Duodenal mucosa (tissue), 2 donors: ENCODE data around the gene STRIP2.

Experiments
- H3K27ac ChIP-seq: one replicate; pipeline ENCODE4 v1.7.0; 2013; ENCODE audit warnings: low read depth, low read length
- H3K27me3 ChIP-seq, 2 donors: one replicate each; pipeline ENCODE4 v1.7.0; 2013; ENCODE audit warnings: low read length in 2 of 2, control low read depth in 1 of 2; ENCODE audit not compliant: insufficient read depth in 2 of 2, control insufficient read depth in 1 of 2
- H3K36me3 ChIP-seq, 2 donors: one replicate each; pipeline ENCODE4 v1.7.0; 2013; ENCODE audit warnings: low read length in 2 of 2, control low read depth in 1 of 2; ENCODE audit not compliant: insufficient read depth in 2 of 2, control insufficient read depth in 1 of 2
- H3K4me1 ChIP-seq, 2 donors: one replicate each; pipeline ENCODE4 v1.7.0; 2013; ENCODE audit warnings: low read length in 2 of 2, control low read depth in 1 of 2; ENCODE audit not compliant: insufficient read depth in 2 of 2, control insufficient read depth in 1 of 2
- H3K4me3 ChIP-seq, 2 donors: one replicate each; pipeline ENCODE4 v1.7.0; 2013; ENCODE audit warnings: low read length in 2 of 2, low read depth in 1 of 2
- H3K9ac ChIP-seq, 2 donors: one replicate each; pipeline ENCODE4 v1.7.0; 2013; ENCODE audit warnings: low read length in 2 of 2, low read depth in 1 of 2
- H3K9me3 ChIP-seq, 2 donors: one replicate each; pipeline ENCODE4 v1.7.0; 2013; ENCODE audit warnings: low read length in 2 of 2, control low read depth in 1 of 2; ENCODE audit not compliant: control insufficient read depth in 1 of 2

The STRIP2 gene

GRCh38 chr7:129482781-129483180, 48.5 kb downstream of the STRIP2 start:
- no peak overlapping the region for H3K9ac ChIP-seq
- no peak overlapping the region for H3K4me3 ChIP-seq
- H3K27ac ChIP-seq, result no peak overlapping the region
- no peaks in the 10 kb centered on the region for H3K36me3 ChIP-seq
- no peaks in the 10 kb centered on the region for H3K9me3 ChIP-seq
- H3K27me3 ChIP-seq, result no peaks in the 10 kb centered on the region
- H3K4me1 ChIP-seq, result no peaks in the 10 kb centered on the region

- no peaks in the 10 kb centered on the region for H3K9me3 ChIP-seq
- H3K4me3 ChIP-seq, result no peak overlapping the region
- H3K27ac ChIP-seq, result no peak overlapping the region
- no peaks in the 10 kb centered on the region for H3K27me3 ChIP-seq
- H3K4me1 ChIP-seq, result no peaks in the 10 kb centered on the region
- no peak overlapping the region for H3K9ac ChIP-seq
- no peaks in the 10 kb centered on the region for H3K36me3 ChIP-seq
Measured at GRCh38 chr7:129489491-129489890, 55.3 kb downstream of the STRIP2 start.

- no peak overlapping the region for H3K27ac ChIP-seq
- no peak overlapping the region for H3K9ac ChIP-seq
- H3K36me3 ChIP-seq, result no peaks in the 10 kb centered on the region
- H3K4me1 ChIP-seq, result no peaks in the 10 kb centered on the region
- no peaks in the 10 kb centered on the region for H3K27me3 ChIP-seq
- no peak overlapping the region for H3K4me3 ChIP-seq
- no peaks in the 10 kb centered on the region for H3K9me3 ChIP-seq
Measured at GRCh38 chr7:129492391-129492790, 58.2 kb downstream of the STRIP2 start.

GRCh38 chr7:129493555-129493954, 59.3 kb downstream of the STRIP2 start:
- Histone ChIP-seq H3K9me3 (no peaks in the 10 kb centered on the region), H3K36me3 (no peaks in the 10 kb centered on the region), H3K4me1 (no peaks in the 10 kb centered on the region), H3K4me3 (no peak overlapping the region), H3K27ac (no peak overlapping the region), H3K9ac (no peak overlapping the region), H3K27me3 (no peaks in the 10 kb centered on the region)

- Histone ChIP-seq H3K9ac (no peak overlapping the region), H3K9me3 (no peaks in the 10 kb centered on the region), H3K4me1 (no peaks in the 10 kb centered on the region), H3K4me3 (no peak overlapping the region), H3K27me3 (no peaks in the 10 kb centered on the region), H3K27ac (no peak overlapping the region), H3K36me3 (no peaks in the 10 kb centered on the region)
Measured at GRCh38 chr7:129494041-129494440, 59.8 kb downstream of the STRIP2 start.

GRCh38 chr7:129495987-129496386, 61.8 kb downstream of the STRIP2 start:
- H3K27me3 ChIP-seq, result no peaks in the 10 kb centered on the region
- H3K4me1 ChIP-seq, result no peaks in the 10 kb centered on the region
- no peaks in the 10 kb centered on the region for H3K36me3 ChIP-seq
- no peak overlapping the region for H3K27ac ChIP-seq
- no peak overlapping the region for H3K9ac ChIP-seq
- no peak overlapping the region for H3K4me3 ChIP-seq
- H3K9me3 ChIP-seq, result no peaks in the 10 kb centered on the region

- Histone ChIP-seq H3K4me1 (no peaks in the 10 kb centered on the region), H3K9ac (no peak overlapping the region), H3K36me3 (no peaks in the 10 kb centered on the region), H3K4me3 (no peak overlapping the region), H3K27ac (no peak overlapping the region), H3K27me3 (no peaks in the 10 kb centered on the region), H3K9me3 (no peaks in the 10 kb centered on the region)
Measured at GRCh38 chr7:129496653-129497052, 62.4 kb downstream of the STRIP2 start.

GRCh38 chr7:129497156-129497555, 62.9 kb downstream of the STRIP2 start:
- Histone ChIP-seq H3K4me1 (peaks cover 0 to 2% of the 10 kb centered on the region in 2 donors), H3K36me3 (no peaks in the 10 kb centered on the region), H3K27ac (no peak overlapping the region), H3K27me3 (no peaks in the 10 kb centered on the region), H3K4me3 (no peak overlapping the region), H3K9me3 (no peaks in the 10 kb centered on the region), H3K9ac (no peak overlapping the region)

GRCh38 chr7:129498021-129498420, 63.8 kb downstream of the STRIP2 start:
- Histone ChIP-seq H3K4me1 (peaks cover 5 to 7% of the 10 kb centered on the region in 2 donors), H3K27ac (no peak overlapping the region), H3K9ac (no peak overlapping the region)

GRCh38 chr7:129499999-129500398, 65.8 kb downstream of the STRIP2 start:
- Histone ChIP-seq H3K9me3 (no peaks in the 10 kb centered on the region), H3K9ac (no peak overlapping the region), H3K4me3 (no peak overlapping the region), H3K4me1 (peaks cover 7 to 11% of the 10 kb centered on the region in 2 donors), H3K27me3 (peaks cover 5 to 7% of the 10 kb centered on the region in 2 donors), H3K27ac (no peak overlapping the region), H3K36me3 (no peaks in the 10 kb centered on the region)

More at GRCh38 chr7:129498021-129498420, 63.8 kb downstream of the STRIP2 start:
- Histone ChIP-seq H3K36me3 (no peaks in the 10 kb centered on the region), H3K9me3 (no peaks in the 10 kb centered on the region), H3K4me3 (no peak overlapping the region), H3K27me3 (peaks cover 2% of the 10 kb centered on the region in 2 donors)
